Karpas-422 (cell line): ENCODE measurements around the gene ATP8B1. TPM values are rescaled to one million over a fixed set of nuclear protein-coding genes. Genes with fewer than 3 reads are reported as not detected.

Experiments used
- DNase-seq: peaks from one replicate; pipeline ENCODE4 v3.0.0-alpha.2; 2015
- H2AFZ ChIP-seq: fragments of 200-600 bp; sonication (generic); 2 replicates; pipeline ENCODE4 v1.6.1; 2014; ENCODE audit warnings: antibody characterized with exemption, low read length, mixed read lengths
- H3K27ac ChIP-seq: fragments of 200-600 bp; sonication (generic); 2 replicates; pipeline ENCODE4 v1.5.1; 2014; ENCODE audit warnings: mild to moderate bottlenecking, low read length, moderate library complexity
- H3K27me3 ChIP-seq: fragments of 200-600 bp; sonication (generic); 2 replicates; pipeline ENCODE4 v1.6.1; 2014; ENCODE audit warnings: low read length, mixed read lengths
- H3K36me3 ChIP-seq: fragments of 200-600 bp; sonication (generic); 2 replicates; pipeline ENCODE4 v1.6.1; 2014; ENCODE audit warnings: low read length, mixed read lengths; ENCODE audit not compliant: insufficient read depth
- H3K4me1 ChIP-seq: fragments of 200-600 bp; sonication (generic); 2 replicates; pipeline ENCODE4 v1.6.1; 2014; ENCODE audit warnings: mild to moderate bottlenecking, low read length, mixed read lengths
- H3K4me2 ChIP-seq: fragments of 200-600 bp; sonication (generic); 2 replicates; pipeline ENCODE4 v1.6.1; 2014; ENCODE audit warnings: low read length, low read depth, mild to moderate bottlenecking; ENCODE audit not compliant: poor library complexity, severe bottlenecking
- H3K4me3 ChIP-seq: fragments of 200-600 bp; sonication (generic); 2 replicates; pipeline ENCODE4 v1.5.1; 2014; ENCODE audit warnings: mild to moderate bottlenecking, antibody characterized with exemption, low read length, mixed read lengths
- H3K79me2 ChIP-seq: fragments of 200-600 bp; sonication (generic); 2 replicates; pipeline ENCODE4 v1.6.1; 2014; ENCODE audit warnings: mild to moderate bottlenecking, low read length, mixed read lengths
- H3K9ac ChIP-seq: fragments of 200-600 bp; sonication (generic); 2 replicates; pipeline ENCODE4 v1.6.0; 2014; ENCODE audit warnings: low read length
- H3K9me2 ChIP-seq: fragments of 200-600 bp; sonication (generic), shearing (Covaris generic); replicated peaks from 2 replicates; pipeline ENCODE4 v1.6.0; 2014; ENCODE audit warnings: mild to moderate bottlenecking, low read length, moderate library complexity; ENCODE audit not compliant: insufficient read depth
- H3K9me3 ChIP-seq: fragments of 300-700, 200-600 bp; sonication (generic); 2 replicates; pipeline ENCODE4 v1.6.1; 2014; ENCODE audit warnings: low read length, mixed read lengths
- H4K20me1 ChIP-seq: fragments of 200-600 bp; sonication (generic); 2 replicates; pipeline ENCODE4 v1.6.1; 2014; ENCODE audit warnings: mild to moderate bottlenecking, antibody characterized with exemption, low read length, low read depth; ENCODE audit not compliant: insufficient read depth
- total RNA-seq: library from RNA; depleted of rRNA; stranded (reverse); fragments of >200 nt; shearing (Covaris generic); gene quantifications from 2 replicates; pipeline ENCODE4 v1.2.3, GENCODE V29; 2014; ENCODE audit warnings: low replicate concordance

The ATP8B1 gene
- total RNA-seq, 1 experiment from 2014 or later: not detected

GRCh38 chr18:57785751-57786437, 17.2 kb downstream of the ATP8B1 start:
- Histone ChIP-seq H3K4me2 (no peak overlapping the region), H4K20me1 (no peaks in the 10 kb centered on the region), H2AFZ (no peak overlapping the region), H3K27me3 (no peaks in the 10 kb centered on the region), H3K9ac (no peak overlapping the region), H3K9me3 (no peaks in the 10 kb centered on the region), H3K4me1 (no peaks in the 10 kb centered on the region), H3K79me2 (no peaks in the 10 kb centered on the region), H3K36me3 (no peaks in the 10 kb centered on the region), H3K9me2 (no peaks in the 10 kb centered on the region), H3K27ac (no peak overlapping the region), H3K4me3 (no peak overlapping the region)
- DNase-seq: no peak

GRCh38 chr18:57784801-57785114, 18.4 kb downstream of the ATP8B1 start:
- Histone ChIP-seq H4K20me1 (no peaks in the 10 kb centered on the region), H3K79me2 (no peaks in the 10 kb centered on the region), H3K9ac (no peak overlapping the region)

DNA sequence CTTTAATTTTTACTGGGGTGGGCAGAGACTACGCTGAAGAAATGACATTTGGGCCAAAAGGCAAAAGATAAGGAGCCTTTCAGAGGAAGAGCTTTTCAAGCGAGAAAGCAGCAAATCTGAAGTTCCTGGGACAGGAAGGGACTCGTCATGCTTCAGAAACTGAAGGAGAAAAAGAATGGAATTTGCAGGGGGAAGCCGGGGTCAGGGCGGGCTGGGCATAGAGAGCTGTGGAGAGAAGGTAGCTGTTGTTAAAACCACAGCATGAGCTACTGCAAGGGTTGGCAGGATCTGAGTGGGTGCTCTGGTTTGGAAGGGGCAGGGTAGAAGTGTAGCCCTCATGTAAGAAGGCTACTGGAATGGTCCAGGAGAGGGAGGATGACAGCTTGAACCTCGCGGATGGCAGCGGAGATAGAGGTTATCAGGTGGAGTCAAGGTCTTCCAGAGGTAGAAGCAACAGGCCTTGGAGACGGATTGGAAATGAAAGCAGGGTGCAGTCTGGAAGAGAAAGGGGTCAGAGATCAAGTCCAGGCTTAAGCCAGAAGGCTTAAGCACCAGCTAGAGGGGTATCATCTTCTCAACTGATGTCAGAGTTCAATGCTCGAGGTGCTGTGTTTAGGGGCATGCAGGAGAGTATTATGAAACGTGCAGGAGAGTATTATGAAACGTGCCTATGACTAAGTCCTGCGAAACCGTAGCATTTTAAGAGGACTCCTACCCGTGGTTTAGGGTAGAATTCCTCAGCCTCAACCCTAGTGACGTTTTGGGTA, 18.9 kb downstream of the ATP8B1 start:
- Histone ChIP-seq H4K20me1 (no peaks in the 10 kb centered on the region), H3K4me1 (no peaks in the 10 kb centered on the region), H3K9ac (no peak overlapping the region), H2AFZ (no peak overlapping the region), H3K9me3 (no peaks in the 10 kb centered on the region), H3K4me2 (no peak overlapping the region), H3K27ac (no peak overlapping the region), H3K36me3 (no peaks in the 10 kb centered on the region), H3K9me2 (no peaks in the 10 kb centered on the region), H3K27me3 (no peaks in the 10 kb centered on the region), H3K79me2 (no peaks in the 10 kb centered on the region), H3K4me3 (no peak overlapping the region)
- DNase-seq: peak; percentile 34

More at GRCh38 chr18:57784801-57785114, 18.4 kb downstream of the ATP8B1 start:
- H3K36me3 ChIP-seq: no peaks in the 10 kb centered on the region
- no peaks in the 10 kb centered on the region for H3K9me2 ChIP-seq
- H3K4me1 ChIP-seq: no peaks in the 10 kb centered on the region
- H3K27me3 ChIP-seq: no peaks in the 10 kb centered on the region
- H3K4me3 ChIP-seq: no peak overlapping the region
- no peak overlapping the region for H3K27ac ChIP-seq
- H3K9me3 ChIP-seq: no peaks in the 10 kb centered on the region
- H3K4me2 ChIP-seq: no peak overlapping the region
- no peak overlapping the region for H2AFZ ChIP-seq
- DNase-seq: no peak

DNA sequence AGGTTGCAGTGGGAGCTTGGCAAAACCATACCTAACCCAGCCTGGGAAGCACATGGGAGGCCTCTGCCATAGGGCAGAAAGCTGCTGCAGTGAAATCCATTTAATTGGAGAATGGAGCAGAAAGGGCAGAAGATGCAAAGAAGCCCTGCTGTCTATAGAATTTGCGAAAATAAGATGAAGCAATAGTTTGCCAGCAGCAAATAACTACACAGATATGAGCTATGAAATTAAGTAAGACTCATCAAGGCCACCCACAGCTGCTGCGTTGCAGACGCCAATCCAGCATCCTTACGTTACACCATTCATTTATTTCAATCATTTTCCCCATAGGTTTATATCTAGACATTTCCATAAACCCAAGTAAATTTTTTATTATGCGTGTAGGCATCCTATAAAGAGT, 21.1 kb downstream of the ATP8B1 start:
- no peaks in the 10 kb centered on the region for H3K27me3 ChIP-seq

GRCh38 chr18:57780706-57781347, 22.3 kb downstream of the ATP8B1 start:
- Histone ChIP-seq H3K9me3 (no peaks in the 10 kb centered on the region), H2AFZ (no peak overlapping the region), H3K4me2 (no peak overlapping the region), H3K9me2 (no peaks in the 10 kb centered on the region), H3K4me1 (no peaks in the 10 kb centered on the region), H3K27ac (no peak overlapping the region), H3K36me3 (no peaks in the 10 kb centered on the region), H3K9ac (no peak overlapping the region), H3K27me3 (no peaks in the 10 kb centered on the region), H3K4me3 (no peak overlapping the region), H3K79me2 (no peaks in the 10 kb centered on the region), H4K20me1 (no peaks in the 10 kb centered on the region)
- DNase-seq: no peak

More for the DNA sequence above, 21.1 kb downstream of the ATP8B1 start:
- no peaks in the 10 kb centered on the region for H3K36me3 ChIP-seq
- H3K4me2 ChIP-seq: no peak overlapping the region
- no peak for DNase-seq
- H3K4me1 ChIP-seq: no peaks in the 10 kb centered on the region
- no peaks in the 10 kb centered on the region for H3K9me3 ChIP-seq
- H3K9ac ChIP-seq: no peak overlapping the region
- no peak overlapping the region for H3K4me3 ChIP-seq
- H4K20me1 ChIP-seq: no peaks in the 10 kb centered on the region
- H3K79me2 ChIP-seq: no peaks in the 10 kb centered on the region
- H2AFZ ChIP-seq: no peak overlapping the region
- H3K9me2 ChIP-seq: no peaks in the 10 kb centered on the region
- no peak overlapping the region for H3K27ac ChIP-seq

GRCh38 chr18:57780318-57780705, 22.8 kb downstream of the ATP8B1 start:
- DNase-seq: no peak
- Histone ChIP-seq H3K4me3 (no peak overlapping the region), H3K9me3 (no peaks in the 10 kb centered on the region), H2AFZ (no peak overlapping the region), H3K9ac (no peak overlapping the region), H3K27ac (no peak overlapping the region), H3K4me1 (no peaks in the 10 kb centered on the region), H3K9me2 (no peaks in the 10 kb centered on the region), H4K20me1 (no peaks in the 10 kb centered on the region), H3K36me3 (no peaks in the 10 kb centered on the region), H3K4me2 (no peak overlapping the region), H3K79me2 (no peaks in the 10 kb centered on the region), H3K27me3 (no peaks in the 10 kb centered on the region)

DNA sequence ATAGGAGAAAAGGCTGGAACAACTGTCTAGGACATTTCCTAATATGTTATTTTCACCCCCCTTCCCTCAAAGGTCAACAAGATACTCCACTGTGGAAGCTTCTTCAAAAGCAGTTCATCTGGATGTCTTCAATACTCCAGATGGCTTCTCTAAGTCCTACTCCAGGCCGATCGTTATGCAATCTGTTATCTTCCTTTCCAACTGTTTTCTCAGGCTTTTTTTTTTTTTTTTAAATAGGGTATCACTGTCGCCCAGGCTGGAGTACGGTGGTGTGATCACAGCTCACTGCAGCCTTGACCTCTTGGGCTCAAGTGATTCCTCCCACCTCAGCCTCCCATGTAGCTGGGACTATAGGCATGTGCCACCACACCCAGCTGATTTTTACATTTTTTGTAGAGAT, 26.3 kb downstream of the ATP8B1 start:
- Histone ChIP-seq H3K9me2 (no peaks in the 10 kb centered on the region), H2AFZ (no peak overlapping the region), H3K27me3 (no peaks in the 10 kb centered on the region), H3K79me2 (no peaks in the 10 kb centered on the region), H3K4me3 (no peak overlapping the region), H3K9me3 (no peaks in the 10 kb centered on the region), H3K4me2 (no peak overlapping the region), H3K4me1 (no peaks in the 10 kb centered on the region), H3K9ac (no peak overlapping the region), H3K27ac (no peak overlapping the region), H4K20me1 (no peaks in the 10 kb centered on the region), H3K36me3 (no peaks in the 10 kb centered on the region)
- DNase-seq: no peak

GRCh38 chr18:57776354-57776753, 26.8 kb downstream of the ATP8B1 start:
- no peak overlapping the region for H3K27ac ChIP-seq
- no peaks in the 10 kb centered on the region for H3K27me3 ChIP-seq
- no peak for DNase-seq
- no peak overlapping the region for H3K9ac ChIP-seq
- no peaks in the 10 kb centered on the region for H3K9me3 ChIP-seq
- no peak overlapping the region for H3K4me2 ChIP-seq
- no peak overlapping the region for H3K4me3 ChIP-seq
- no peaks in the 10 kb centered on the region for H3K36me3 ChIP-seq
- H3K9me2 ChIP-seq: no peaks in the 10 kb centered on the region
- no peak overlapping the region for H2AFZ ChIP-seq
- no peaks in the 10 kb centered on the region for H4K20me1 ChIP-seq
- no peaks in the 10 kb centered on the region for H3K79me2 ChIP-seq
- no peaks in the 10 kb centered on the region for H3K4me1 ChIP-seq
